ENCODE data around the gene IBSP. TPM values are rescaled to one million over a fixed set of nuclear protein-coding genes. Genes with fewer than 3 reads are reported as not detected.

Gene IBSP, protein sequence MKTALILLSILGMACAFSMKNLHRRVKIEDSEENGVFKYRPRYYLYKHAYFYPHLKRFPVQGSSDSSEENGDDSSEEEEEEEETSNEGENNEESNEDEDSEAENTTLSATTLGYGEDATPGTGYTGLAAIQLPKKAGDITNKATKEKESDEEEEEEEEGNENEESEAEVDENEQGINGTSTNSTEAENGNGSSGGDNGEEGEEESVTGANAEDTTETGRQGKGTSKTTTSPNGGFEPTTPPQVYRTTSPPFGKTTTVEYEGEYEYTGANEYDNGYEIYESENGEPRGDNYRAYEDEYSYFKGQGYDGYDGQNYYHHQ
- not detected for total RNA-seq

DNA sequence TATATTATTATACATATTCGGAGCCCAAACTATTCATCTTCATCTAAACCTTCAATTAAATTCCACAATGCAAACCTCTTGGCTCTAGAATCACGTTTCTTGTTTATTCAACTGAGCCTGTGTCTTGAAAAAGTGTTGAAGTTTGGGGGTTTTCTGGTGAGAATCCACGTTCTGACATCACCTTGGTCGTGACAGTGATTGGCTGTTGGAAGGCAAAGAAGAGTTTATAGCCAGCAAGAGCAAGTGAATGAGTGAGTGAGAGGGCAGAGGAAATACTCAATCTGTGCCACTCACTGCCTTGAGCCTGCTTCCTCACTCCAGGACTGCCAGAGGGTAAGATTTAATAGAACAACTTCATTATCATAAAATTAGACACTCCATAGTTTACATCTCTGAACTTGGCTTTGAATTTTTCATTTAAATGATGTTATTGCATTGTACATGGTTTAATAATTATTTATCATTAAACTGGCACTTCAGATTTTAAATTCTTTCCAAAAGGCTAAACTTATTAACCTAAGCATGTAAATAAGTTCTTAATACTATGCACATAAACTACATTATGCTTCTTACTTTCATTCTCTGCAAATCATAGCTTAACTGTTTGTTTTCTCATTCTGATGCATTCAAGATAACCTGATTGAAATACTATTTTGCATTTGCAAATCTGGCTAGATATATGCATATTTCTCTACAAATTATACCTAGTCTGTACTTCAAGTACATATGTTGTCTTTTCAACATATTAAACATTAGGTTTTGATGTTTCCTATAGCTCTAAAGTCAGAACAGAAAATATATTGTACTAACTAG is at the start of gene IBSP:
Gene IBSP (plus strand): TSS at position 254 of the 813 bp plus-strand sequence. CDS start 2,808 bp downstream, outside the sequence.
- no peak for DNase-seq

DNA sequence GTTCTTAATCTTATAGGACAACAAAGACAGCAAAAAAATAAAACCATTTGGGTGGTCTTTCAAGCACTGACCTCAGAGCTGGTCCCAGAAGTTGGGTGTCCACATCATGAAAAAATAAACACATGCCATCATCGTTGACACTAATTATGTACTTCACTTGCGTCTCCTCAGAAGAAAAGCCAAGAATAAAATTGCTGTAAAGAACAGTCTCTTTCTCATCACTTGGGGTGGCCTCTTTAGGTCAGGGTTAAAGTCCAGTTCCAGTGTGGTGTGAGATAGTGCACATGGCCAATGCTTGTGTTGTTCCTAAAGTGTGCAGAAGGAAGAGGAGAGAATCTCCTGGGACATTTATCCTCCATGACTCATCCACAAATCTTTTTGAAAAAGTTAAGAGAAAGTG is 49.5 kb upstream of the IBSP start:
- no peak for DNase-seq

GRCh38 chr4:87758270-87758669 is 41.1 kb upstream of the IBSP start:
- DNase-seq = no peak

DNA sequence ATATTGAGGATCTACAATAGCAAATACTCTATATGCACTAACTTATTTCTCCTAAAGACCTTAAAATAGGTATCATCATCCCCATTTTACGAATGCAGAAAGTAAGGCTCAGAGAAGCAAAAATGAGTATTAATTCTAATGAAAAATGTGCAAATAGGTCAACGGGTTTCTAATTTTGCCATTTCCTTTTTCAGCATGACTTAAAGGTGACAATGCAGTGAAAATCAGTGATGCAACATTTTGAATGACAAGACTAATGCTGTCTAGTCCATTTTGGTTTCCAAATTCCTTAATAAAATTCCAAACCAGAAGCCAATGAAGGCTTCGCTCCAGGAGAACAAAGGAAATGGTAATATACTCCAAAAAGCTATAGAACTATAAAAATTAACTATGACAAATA is 37.0 kb upstream of the IBSP start:
- no peak for DNase-seq

DNA sequence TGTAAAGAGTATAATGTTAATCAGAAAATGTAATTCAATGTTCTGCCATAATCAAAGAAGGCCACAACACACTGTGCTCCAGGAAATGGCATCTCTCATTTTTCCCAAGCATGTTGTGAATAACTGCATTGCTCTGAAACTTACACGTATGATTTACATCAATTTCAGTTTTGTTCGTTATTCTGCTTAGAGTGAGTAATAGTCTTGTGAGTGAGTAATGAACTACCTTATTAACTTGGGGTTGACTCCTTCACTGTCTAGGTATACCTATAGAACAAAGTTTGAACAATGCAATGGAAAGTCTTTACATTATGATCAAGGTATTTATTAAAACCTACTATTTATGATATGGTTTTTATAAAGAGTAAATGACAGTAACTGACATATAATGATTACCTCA is 17.8 kb upstream of the IBSP start:
- no peak for DNase-seq

DNA sequence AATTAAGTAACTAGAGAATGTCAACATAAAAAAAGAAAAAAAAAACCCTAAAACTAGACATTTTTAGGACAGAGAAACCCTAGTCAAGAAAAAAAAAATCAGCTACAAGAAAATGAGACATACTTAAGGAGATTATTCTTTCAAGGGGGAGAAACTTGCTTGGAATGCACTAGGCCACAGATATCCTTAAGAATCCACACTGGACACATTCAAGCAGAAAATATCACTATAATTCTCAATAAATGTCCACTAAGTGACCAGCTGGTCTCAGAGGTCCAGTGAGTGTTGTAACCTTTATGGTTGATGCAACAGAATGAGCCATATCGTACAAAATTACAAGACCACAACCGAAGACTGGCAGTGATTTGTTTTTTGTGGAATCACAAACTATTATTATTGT is 15.6 kb upstream of the IBSP start:
- DNase-seq = no peak

GRCh38 chr4:87785731-87786509 is 13.4 kb upstream of the IBSP start:
- DNase-seq = no peak

GRCh38 chr4:87802858-87803257 is 3.5 kb downstream of the IBSP start:
- DNase-seq = no peak

- no peak for DNase-seq
Observed at GRCh38 chr4:87803421-87803820, 4.1 kb downstream of the IBSP start.

- no peak for DNase-seq
Observed at GRCh38 chr4:87804871-87805270, 5.5 kb downstream of the IBSP start.

GRCh38 chr4:87805971-87806370 is 6.6 kb downstream of the IBSP start:
- no peak for DNase-seq

DNA sequence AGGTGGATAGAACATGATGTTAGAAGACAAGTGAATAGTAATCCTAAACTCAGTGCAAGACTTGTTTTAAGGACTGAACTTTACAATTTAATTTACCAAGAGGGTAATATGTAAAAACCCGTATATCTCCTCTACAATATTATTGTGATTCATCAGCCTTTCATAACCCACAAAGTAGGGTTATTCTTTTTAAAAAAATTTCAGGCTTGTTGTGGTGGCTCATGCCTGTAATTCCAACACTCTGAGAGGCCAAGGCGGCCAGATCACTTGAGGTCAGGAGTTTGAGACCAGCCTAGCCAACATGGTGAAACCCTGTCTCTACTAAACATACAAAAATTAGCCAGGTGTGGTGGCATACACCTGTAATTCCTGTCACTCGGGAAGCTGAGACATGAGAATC is 7.2 kb downstream of the IBSP start:
- no peak for DNase-seq

GRCh38 chr4:87807402-87807801 is 8.0 kb downstream of the IBSP start:
- DNase-seq = no peak

DNA sequence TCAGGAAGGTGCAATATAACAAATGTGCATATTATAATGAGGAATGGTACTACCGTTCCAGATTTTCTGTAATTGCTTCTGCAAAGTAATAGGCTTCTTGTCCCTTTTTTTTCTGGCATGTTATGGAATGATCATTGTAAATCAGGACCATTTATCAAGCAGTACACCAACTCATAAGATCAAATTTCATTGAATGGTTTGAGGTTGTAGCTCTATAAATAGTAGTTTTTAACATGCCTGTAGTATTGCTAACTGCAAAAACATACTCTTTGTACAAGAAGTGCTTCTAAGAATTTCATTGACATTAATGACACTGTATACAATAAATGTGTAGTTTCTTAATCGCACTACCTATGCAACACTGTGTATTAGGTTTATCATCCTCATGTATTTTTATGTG is 12.6 kb downstream of the IBSP start:
- DNase-seq = no peak

- no peak for DNase-seq
Observed at GRCh38 chr4:87819281-87819919, 20.0 kb downstream of the IBSP start.

- DNase-seq = no peak
Observed at GRCh38 chr4:87823200-87823599, 23.8 kb downstream of the IBSP start.

DNA sequence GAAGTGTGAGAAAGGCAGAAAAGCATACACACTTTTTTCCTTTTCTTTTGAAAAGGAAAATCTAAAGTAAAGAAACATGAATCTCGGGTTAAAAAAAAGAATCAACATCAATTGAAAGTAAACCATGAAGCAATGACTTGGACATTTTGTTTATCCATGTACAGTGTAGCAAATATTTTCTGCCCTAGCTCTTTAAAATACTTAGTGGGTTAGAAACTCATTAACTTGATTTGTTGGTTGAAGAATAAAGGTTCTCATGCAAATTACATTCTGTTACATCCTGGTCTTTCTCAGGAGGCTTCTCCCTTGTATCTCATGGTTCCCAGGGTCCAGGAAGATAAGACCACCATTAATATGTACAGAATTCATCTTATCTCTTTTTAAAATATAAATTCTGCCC is 24.4 kb downstream of the IBSP start:
- DNase-seq = no peak

GRCh38 chr4:87824352-87824751 is 25.0 kb downstream of the IBSP start:
- DNase-seq = no peak

- no peak for DNase-seq
Observed at GRCh38 chr4:87832669-87833068, 33.3 kb downstream of the IBSP start, which contains the start of gene MEPE. Gene MEPE (plus strand): TSS chr4:87832969. CDS start chr4:87834715, 1,746 bp downstream.

DNA sequence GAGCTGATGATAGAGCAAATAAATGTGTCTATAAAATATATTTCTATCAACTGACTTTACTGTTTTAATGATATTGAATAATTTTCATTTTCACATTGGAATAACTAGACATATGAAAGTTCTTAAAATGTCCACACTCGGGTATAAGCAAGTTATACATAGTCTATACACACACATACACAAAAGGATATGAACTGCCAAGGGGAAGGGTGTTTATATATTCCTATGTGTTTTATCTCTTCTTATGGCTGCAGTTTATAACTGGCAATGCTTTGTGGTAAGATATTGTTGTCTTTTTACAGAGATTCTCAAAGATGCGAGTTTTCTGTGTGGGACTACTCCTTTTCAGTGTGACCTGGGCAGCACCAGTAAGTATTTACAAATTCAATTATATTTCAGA is 35.0 kb downstream of the IBSP start:
- no peak for DNase-seq

- DNase-seq = no peak
Observed at GRCh38 chr4:87835197-87835596, 35.8 kb downstream of the IBSP start.

- DNase-seq = no peak
Observed at GRCh38 chr4:87835743-87836142, 36.4 kb downstream of the IBSP start.

All from occipital lobe (tissue), 2 donors.